Stimulated activated CD8-positive, alpha-beta memory T cell treated with anti-CD3 and anti-CD28 coated beads, Interleukin-15, amount 100 ng/mL, for 1 hour (primary cell): Measurements from ENCODE around the gene DHX58.

Experiments
- DNase-seq: peaks from one replicate; pipeline ENCODE4 v3.0.0-alpha.2; 2020; ENCODE audit warnings: low read depth

Gene DHX58

GRCh38 chr17:42053731-42054500 lies 58.6 kb downstream of the DHX58 start:
- DNase-seq: no peak

GRCh38 chr17:42052346-42052877 lies 60.1 kb downstream of the DHX58 start:
- DNase-seq: no peak

GRCh38 chr17:42051645-42052044 lies 60.9 kb downstream of the DHX58 start:
- no peak for DNase-seq
